SU-DHL-6 (cell line): ENCODE results near the gene MYH2.

Experiments used
- EZH2phosphoT487 ChIP-seq: fragments of 200-600 bp; sonication (generic), shearing (Covaris generic); conservative IDR thresholded peaks from 2 replicates; pipeline ENCODE4 v1.6.1; 2018; ENCODE audit warnings: mild to moderate bottlenecking, antibody characterized with exemption, low read length, moderate library complexity, mixed read lengths
- TF ChIP-seq, protein P1 (sequence below): fragments of 200-600 bp; sonication (generic); IDR thresholded peaks from one replicate; pipeline ENCODE4 v1.5.1; 2017; ENCODE audit warnings: antibody characterized with exemption, mild to moderate bottlenecking, low read length, moderate library complexity; ENCODE audit not compliant: insufficient read depth, poor library complexity, severe bottlenecking

- TF ChIP-seq, protein P1, sequence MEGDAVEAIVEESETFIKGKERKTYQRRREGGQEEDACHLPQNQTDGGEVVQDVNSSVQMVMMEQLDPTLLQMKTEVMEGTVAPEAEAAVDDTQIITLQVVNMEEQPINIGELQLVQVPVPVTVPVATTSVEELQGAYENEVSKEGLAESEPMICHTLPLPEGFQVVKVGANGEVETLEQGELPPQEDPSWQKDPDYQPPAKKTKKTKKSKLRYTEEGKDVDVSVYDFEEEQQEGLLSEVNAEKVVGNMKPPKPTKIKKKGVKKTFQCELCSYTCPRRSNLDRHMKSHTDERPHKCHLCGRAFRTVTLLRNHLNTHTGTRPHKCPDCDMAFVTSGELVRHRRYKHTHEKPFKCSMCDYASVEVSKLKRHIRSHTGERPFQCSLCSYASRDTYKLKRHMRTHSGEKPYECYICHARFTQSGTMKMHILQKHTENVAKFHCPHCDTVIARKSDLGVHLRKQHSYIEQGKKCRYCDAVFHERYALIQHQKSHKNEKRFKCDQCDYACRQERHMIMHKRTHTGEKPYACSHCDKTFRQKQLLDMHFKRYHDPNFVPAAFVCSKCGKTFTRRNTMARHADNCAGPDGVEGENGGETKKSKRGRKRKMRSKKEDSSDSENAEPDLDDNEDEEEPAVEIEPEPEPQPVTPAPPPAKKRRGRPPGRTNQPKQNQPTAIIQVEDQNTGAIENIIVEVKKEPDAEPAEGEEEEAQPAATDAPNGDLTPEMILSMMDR, result no peak
- TF ChIP-seq EZH2phosphoT487, result no peak
Observed at GRCh38 chr17:10547351-10547750, 2.1 kb downstream of the MYH2 start.
